NCI-H510A treated with DMSO at 0.1 percent for 48 hours (cell line): Measurements from ENCODE around the gene EFCAB10.
A peak's percentile ranks its signal among the peaks of the same experiment; 100 is the strongest.

Source experiments
- DNase-seq: peaks from one replicate; lab custom pipeline; 2025; lab: John Stamatoyannopoulos, UW

Gene EFCAB10, protein sequence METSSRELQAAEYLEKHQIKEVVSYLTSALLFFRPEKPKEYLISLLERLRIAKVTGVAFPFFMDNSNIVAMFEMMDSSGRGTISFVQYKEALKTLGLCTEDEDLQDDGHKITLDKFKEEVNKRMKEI

DNA sequence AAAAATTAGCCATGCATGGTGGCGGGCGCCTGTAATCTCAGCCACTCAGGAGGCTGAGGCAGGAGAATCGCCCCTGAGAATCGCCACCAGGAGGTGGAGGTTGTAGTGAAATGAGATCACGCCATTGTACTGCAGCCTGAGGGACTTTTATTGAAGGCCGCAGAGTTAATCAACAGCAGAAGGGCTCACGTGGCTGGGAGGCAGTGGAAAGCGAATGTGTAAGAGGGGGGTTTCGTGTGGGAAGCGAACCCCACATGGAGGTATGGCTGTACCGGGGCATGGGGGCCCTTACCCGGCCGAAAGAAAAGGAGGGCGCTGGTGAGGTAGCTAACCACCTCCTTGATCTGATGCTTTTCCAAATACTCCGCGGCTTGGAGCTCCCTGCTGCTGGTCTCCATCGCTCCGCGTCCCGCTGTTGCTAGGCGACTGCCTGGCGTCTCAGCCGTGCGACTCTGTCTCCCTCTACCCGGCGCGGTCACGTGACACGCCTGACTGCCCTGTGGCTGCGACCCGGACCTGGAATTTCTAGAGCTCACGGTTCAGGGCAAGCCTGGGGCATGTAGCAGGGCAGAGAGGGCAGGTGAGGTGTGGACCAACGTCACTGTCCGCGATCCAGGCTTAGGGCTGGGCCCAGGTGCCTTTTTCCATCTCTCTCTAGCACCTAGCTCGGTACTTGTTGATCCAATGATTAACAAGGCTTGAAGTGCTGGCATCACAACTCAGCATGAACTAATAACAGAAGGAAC is at the start of gene EFCAB10:
Gene EFCAB10 (minus strand): TSS at position 428 of the 746 bp plus-strand sequence. CDS start 30 bp downstream, at position 398.
- DNase-seq: peak; percentile 34

DNA sequence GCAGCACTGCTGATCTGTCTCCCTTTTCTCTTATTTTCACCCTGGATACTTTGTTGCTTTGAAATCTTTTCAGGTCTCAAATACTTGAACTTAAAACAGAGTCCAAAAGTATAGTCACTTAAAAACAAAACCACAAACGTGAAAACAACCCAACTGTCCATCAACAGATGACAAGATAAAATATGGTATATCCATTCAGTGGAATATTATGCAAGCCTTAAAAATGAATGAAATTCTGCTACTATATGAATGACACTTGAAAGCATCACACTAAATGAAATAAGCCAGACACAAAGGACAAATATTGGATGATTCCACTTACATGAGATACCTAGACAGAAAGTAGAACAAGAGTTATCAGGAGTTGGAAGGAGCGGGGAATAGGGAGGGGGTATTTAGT is 44.7 kb upstream of the EFCAB10 start:
- DNase-seq: no peak

DNA sequence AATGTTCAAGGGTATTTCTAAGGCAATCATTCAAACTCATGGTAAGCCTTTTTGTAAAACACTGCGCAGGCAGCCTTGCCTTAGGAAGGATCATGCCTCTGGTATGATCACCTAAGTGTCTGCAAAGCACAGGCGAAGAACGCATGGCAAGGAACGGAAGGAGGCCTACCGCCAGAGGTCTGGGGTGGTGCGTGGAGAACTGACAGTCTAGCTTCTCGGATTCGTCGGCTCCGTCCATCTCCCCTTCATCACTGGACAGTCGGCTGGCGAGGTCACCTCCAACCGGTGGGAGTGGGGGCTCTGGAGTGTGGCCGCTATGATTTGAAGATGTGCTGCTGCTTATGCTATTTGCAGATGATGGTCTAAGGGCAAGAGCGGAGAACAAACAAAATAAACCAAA is 42.6 kb upstream of the EFCAB10 start:
- DNase-seq: no peak

DNA sequence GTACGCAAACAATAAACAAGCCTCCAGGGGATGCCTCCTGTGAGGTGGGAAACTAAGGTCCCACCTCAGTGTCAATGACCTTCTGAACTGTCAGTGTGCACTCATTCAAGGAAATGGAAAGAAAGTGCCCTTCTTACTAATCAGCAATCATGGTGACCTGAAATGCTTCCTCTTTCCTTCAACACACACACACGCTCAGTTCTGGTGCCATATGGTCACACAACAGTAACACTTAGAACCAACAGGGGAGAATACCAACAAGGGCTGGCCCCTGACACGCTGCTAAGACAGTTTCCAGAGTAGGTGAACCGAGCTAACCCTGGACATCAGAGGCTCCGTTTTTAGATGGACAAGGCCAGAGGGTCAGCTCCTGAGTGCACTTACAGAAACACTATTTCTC is 42.1 kb upstream of the EFCAB10 start:
- DNase-seq: no peak

DNA sequence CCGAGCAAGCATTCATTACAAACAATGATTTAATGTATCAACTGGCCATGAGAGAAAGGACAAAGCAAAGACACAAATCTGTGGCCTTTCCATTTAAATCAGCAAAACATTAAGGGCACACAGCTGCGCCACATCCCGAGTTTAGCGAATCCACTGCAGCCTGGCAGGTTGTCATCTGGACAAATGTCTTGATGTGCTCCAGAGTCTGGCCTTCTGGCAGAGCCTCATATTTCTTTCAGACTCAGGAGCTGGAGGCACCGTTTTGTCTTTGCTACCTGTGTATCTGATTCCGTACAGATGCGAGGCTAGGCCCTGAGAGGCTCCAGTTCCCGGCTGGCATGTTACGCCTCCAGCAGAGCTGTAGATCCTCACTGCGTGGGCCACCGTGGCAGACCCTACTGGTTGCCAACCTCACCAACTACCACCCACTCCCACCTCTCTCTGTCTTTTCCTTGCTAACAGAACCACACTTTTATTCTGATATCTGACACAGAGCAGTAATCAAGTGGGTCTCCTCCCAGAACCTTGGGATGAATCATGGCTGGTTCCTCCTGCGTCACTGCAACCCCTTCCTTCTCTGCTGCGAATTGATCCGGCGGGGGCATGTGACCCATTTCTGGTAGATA is 40.9 kb upstream of the EFCAB10 start:
- no peak for DNase-seq

DNA sequence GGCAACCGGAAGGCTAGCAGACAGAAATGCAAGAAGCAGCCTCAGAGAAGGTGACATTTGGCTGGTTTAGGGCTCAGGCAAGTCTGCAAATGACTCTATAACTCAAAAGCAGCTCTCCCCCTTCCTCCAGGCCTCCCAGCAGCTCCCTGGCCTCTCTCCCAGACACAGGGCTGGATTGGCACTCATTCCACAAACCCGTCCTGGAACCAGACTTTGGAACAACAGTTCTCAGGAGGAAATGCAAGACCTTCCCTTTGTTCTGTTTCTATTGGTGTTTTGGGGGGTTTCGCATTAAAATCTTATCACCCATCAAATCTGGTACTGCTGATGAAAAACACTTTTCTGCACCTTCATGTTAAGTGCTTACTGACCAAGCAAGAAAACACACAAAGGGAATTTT is 40.3 kb upstream of the EFCAB10 start:
- no peak for DNase-seq

DNA sequence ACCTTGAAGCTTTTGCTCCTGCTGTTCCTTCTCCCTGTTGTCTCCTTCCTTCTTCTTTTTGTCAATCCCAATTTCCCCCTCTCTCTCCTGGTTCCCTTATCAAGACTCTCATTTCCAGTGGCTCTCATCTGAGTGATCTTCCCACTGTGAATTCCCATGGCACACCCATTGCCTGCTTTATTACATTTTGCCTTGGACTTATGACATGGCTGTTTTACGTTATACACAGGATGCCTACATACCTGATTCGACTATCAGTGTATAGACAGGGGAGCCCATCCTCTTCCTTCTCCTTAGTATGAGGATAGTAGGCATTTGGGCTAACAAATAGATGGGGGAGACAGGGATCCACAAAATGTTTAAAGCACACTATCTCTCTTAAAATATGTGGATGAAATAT is 39.9 kb upstream of the EFCAB10 start:
- DNase-seq: no peak

DNA sequence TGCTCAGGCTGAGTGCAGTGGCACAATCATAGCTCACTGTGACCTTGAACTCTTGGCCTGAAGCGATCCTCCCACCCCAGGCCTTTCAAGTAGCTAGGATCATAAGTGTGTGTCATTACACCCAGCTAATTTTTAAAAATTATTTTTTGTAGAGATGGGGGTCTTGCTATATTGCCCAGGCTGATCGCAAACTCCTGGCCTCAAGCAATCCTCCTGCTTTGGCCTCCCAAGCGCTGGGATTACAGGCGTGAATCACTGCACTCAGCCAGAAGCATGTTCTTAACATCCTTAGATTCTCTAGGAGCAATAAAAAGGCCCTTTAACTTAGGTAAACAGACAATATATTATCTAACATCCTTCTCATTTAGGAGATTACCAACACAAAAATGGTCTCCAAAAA is 38.3 kb upstream of the EFCAB10 start:
- no peak for DNase-seq

DNA sequence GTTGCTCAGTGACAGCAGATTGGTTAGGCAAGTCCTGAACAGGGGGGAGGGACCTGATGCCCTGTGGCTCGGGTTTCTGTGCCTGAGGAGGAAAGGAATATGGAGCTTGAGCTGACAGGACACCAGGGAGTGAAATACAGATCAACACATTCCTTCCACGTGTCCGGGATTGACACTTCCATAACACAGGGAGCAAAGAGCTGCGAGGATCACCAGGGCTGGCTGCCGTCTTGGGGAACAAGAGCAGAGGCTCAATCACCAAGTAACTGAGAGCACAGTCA is 36.7 kb upstream of the EFCAB10 start:
- no peak for DNase-seq

DNA sequence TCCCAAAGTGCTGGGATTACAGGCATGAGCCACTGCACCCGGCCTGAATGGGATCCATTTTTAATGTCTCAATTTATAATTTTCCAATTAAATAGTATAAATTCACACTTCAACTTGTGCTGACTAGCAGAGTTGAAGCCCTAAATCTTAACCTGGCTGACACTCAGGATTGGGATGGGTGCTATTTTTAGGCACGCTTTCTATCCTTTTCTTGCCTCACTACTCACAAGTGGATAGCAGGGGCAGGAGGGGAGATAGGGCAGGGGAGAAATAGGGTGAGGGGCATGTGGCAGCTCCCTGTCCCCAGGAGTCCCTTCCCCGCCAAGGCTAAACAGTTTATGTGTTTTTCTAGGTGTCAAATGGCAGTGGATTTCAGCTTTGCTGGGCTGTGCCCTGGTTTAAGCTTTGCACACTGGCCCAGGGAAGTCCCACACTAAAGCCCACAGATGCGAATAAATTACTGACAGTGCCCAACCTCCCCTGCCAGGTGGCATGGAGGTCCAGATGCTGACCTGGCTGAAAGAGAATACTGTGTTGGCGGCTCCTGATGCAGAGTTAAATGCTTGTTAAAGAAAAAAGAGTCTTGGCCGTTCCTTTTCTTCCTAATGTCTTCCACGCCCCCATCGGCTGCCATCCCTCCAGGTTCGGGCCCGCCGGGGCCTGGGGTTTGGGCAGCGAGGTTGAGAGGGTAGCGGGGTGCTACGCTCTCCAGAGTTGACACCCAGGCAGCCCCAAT is 36.2 kb upstream of the EFCAB10 start:
- DNase-seq: no peak

DNA sequence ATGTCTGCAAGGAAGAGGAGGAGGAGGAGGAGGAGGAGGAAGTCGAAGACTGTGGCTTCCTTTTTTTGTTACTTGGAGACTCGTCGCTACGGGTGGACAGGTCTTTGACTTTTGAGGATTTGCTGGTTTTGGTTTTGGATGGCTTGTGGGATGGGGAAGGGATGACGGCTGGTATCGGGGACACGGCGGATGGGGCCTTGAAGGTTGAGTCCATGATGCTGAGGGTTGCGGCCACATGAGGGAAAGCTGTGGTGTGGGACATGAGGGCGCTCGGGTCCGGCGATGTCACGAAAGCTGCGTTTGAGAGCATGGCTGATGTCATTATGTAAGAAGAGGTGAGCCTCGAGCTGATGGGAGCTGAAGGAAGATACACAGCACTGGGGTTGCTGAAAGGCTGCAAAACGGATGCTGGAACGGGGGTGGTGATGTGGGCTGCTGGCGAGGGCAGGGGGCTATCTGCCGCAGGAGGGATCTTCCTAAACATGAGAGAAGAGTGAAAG is 33.1 kb upstream of the EFCAB10 start:
- DNase-seq: no peak

DNA sequence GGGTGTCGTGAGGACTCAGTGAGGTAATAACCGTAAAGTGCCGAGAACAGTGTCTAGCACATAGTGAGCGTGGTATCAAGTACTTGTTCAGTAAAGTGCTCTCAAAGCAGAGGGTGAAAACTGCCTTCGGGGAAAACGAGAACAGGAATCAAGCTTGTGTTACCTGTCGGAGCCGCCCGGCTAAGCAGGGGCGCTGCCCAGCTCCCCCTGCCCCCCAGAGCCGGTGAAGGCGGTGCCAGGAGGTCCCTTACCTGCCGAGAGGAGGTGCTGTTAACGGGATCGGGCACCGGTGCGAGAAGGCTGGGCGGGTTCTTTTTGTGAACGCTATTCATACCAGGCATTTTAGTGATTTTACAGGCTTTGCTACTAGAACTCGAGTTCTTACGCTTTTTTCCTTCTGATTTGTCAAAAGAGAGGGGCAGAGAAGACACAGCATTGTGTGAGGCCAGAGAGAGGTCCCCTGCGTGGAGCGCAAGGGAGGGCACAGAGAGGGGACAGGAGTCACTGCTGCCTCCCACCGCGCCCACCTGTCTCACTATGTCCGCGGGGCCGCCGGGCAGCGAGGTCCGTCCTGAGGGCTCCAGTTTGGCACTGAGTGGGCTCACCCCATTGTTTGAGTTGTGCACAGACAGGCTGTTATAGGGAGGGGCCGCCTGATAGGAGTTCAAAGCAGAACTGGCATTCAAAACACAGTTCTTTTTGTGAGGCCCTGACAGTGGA is 32.5 kb upstream of the EFCAB10 start:
- no peak for DNase-seq

DNA sequence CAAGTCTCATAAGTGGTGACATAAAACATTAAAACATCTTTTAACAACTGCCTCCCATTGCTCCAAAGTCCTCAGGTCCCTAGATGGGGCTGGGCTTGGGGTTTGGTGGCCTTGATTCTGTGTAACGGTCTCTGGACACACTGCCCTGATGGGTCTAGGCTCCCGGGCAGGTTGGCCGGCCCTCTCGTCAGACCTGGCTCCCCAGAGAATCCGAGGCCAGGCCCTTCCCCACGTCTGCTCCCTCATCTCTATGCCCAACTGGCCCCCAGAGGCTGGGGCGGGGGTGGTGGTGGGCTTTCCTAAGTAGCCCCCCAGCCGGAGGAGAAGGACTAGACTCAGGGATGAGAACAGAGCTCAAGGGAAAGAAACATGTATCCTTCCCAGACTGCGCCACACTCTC is 31.5 kb upstream of the EFCAB10 start:
- DNase-seq: no peak

DNA sequence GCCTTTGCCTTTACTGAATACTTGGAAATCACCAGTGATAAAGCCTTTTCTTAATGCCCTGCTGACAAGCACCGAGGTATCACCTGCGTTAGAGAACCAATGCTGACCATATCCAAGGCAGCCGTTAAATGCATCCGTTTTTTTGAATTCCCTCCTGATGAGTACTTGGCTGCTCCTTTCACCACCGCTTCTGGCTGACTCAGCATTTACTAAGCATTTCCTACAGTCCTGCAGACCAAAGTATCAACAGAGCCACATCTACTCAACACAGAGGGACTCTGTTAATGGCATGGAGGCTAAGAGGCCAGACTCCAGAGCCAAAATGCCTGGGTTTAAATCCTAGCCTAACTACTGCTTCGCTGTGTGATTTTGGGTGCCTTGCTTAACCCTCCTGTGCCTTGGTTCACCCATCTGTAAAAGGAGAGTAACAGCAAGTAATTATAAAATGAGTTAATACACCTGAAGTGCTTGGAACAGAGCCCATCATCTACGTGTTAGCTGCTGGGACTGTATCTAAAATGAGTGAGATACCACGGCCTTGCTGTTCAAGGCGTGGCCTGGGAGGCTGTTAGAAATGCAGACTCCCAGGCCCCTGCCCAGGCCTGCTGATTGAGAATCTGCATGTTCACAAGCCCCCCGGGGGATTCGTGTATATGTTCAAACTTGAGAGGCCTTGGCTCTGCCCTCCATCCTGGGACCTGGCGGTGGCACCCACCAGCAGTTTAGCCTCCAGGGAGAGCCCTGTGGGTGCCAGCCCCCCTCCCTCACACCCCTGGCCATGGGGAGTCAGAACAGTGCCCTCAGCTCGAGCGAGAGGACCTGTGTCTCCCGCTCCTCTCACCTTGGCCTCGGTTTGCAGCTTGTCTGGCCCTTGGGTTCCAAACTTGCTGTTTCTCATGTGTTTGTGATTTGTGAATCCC is 30.8 kb upstream of the EFCAB10 start:
- DNase-seq: no peak

DNA sequence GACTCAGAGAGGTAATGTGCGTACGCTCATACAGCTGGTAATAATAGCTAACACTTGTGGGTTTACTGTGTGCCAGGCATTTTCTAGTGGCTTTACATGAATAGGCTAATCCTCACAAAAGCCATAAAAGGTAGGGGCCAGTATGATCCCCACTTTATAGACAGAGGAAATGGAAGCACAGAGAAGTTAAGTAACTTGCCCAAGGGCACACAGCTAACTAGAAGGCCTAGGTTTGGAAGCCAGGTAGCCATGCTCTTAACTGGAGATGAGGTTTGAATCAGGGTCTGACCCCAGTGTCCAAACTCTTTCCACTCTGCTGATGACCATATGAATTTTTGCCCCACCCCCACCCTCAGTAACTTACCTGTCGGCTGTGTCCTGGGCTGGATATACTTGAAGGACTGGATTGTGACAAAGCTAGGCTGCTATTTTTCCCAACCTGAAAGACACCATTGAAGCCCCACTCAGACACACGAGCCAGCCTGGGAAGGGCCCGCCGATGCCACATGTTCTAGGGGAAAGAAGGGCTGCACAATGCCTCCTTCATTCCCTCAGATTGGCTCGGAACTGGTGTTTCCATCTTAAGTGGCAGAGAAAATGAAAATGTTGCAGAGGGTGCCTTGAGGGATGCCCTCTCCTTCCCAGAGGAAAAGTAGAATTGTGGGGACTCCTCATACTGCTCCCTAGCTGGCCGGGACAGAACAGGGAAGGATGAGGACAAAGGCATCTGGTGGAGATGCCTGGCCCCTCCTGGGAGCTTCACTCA is 29.1 kb upstream of the EFCAB10 start:
- DNase-seq: no peak

DNA sequence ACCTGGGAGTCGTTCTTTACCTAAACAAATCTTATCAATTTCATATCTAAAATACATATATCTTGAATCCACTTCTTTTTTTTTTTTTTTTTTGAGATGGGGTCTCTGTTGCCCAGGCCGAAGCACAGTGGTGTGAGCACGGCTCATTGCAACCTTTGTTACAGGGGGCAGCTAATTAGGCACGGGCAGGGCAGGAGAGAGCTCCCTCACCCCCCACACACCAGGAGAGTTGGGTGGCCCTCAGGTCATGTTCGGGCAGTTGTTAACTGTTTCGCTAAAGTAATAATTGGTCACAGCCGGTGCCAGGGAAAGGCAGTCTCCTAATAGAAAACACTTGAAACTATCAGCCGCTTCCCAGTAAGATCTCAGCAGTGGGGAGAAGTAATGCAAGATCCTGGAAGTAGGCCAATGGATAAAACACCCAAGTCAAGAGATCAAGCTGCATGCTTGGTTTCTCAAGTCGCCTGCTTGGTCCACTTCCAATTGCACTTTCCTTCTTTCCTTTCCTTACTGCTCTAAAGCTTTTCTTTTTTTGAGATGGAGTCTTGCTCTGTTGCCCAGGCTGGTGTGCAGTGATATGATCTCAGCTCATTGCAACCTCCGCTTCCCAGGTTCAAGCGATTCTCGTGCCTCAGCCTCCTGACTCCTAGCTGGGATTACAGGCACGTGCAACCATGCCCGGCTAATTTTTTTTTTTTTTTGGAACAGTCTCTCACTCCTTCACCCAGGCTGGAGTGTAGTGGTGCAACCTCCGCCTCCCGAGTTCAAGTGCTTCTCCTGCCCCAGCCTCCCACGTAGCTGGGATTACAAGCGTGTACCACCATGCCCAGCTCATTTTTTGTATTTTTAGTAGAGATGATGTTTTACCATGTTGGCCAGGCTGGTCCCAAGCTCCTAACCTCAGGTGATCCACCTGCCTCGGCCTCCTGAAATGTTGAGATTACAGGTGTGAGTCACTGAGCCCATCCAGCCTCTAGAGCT is 21.3 kb upstream of the EFCAB10 start:
- DNase-seq: no peak

DNA sequence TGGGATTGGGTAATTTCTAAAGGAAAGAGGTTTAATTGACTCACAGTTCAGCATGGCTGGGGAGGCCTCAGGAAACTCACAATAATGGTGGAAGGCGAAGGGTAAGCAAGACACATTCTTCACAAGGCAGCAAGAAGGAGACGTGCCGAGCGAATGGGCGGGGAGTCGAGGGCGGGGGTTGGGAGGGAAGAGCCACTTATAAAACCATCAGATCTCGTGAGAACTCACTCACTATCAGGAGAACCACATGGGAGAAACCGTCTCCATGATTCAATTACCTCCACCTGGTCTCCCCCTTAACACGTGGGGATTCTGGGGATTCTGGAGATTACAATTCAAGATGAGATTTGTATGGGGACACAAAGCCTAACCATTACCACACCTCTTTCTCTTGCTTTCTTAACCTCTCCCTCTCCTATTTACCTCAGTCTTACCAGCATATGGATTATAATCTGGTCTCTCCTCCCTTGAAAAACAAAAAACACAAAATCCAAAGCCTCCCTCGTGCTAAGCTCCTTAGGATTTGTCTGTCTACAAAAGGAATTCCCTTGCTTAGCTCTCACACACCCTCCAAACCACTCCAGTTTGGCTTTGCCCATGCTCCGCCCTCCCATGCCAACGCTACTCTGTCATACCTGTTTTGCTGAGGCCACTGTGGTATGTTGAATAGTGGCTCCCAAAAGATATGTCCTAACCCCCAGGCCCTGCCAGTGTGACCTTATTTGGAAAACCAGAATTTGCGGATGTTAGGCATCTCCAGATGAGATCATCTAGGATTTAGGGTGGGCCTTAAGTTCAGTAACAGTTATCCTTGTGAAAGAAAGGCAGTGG is 19.6 kb upstream of the EFCAB10 start:
- DNase-seq: no peak

DNA sequence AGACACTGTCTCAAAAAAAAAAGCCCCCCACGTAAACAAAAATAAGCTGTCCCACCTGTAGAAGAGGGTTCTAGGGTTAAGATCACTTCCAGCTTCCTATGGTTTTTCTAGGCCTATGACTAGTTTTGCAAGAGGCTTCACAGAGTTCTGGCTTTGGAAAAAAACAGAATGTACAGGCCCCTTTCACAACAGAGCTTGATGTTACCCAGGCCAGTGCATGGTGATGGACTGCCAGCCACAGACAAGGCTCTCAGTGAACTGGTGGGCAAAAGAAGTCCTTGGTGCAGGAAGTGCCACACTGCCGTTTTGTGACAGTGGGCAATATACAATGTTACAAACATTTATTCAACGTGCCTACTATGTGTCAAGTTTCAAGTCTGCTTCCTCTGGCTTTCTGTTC is 18.3 kb upstream of the EFCAB10 start:
- DNase-seq: no peak
